Activated T-cell treated with anti-CD3 and anti-CD28 coated beads for 4 hours (primary cell): ENCODE results near the gene RPL10.

Source experiments
- DNase-seq: peaks from one replicate; pipeline ENCODE4 v3.0.0-alpha.2; 2020

RPL10 gene

GRCh38 chrX:154401045-154401799 lies 3.0 kb downstream of the RPL10 start:
- no peak for DNase-seq

- DNase-seq = no peak
Observed at GRCh38 chrX:154401918-154402621, 3.9 kb downstream of the RPL10 start.

GRCh38 chrX:154402622-154403127 lies 4.5 kb downstream of the RPL10 start:
- DNase-seq = no peak

- DNase-seq = no peak
Observed at GRCh38 chrX:154403192-154403591, 5.0 kb downstream of the RPL10 start.

DNA sequence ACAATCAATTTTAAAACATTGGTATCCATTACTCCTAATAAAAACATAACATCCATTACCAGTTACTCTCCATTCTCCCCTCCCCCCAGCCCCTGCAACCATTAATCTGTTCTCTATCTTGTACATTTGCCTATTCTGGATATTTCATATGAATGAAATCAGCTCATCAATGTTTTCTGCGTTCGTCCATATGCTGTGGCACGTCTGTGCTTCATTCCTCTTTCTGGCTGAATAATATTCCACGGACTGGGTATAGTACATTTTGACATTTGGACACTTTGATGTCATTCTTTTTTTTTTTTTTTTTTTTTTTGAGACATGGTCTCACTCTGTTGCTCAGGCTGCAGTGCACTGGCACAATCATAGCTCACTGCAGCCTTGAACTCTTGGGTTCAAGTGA lies 5.7 kb downstream of the RPL10 start:
- no peak for DNase-seq

DNA sequence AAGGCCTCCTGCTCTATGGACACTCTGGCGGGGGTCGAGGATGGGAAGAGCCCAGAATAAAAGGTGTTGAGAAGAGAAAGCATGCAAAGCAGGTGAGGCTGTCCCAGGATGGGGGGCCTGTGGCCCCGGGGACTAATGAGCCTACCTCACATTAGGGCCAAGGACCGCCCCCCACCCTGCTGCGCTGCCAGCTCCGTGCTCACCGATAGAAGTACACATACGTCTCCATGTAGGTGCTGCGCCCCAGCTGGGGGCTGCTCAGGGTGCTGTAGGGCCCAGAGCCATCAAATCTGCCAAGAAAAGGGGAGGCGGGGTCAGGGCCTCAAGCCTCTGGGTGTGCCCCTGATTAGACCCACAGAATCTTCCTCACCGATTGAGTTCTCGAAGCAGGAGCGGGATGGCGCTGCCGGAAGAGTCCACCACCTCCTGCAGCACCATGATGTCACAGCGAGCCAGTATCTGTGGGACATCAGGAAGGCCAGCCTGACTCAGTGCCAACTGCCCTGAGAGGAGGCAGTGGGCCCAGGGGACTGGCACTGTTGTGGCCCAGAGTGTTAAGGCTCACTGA lies 6.5 kb downstream of the RPL10 start:
- DNase-seq = no peak

GRCh38 chrX:154408659-154409221 lies 10.6 kb downstream of the RPL10 start:
- DNase-seq = no peak

GRCh38 chrX:154409222-154409871 lies 11.2 kb downstream of the RPL10 start, which contains the start of gene DNASE1L1:
Gene DNASE1L1 (minus strand): TSS chrX:154409254. CDS start chrX:154405568, 3,686 bp downstream.
- DNase-seq = no peak

- DNase-seq = peak; percentile 42
Observed at GRCh38 chrX:154411981-154412340, 13.8 kb downstream of the RPL10 start.

DNA sequence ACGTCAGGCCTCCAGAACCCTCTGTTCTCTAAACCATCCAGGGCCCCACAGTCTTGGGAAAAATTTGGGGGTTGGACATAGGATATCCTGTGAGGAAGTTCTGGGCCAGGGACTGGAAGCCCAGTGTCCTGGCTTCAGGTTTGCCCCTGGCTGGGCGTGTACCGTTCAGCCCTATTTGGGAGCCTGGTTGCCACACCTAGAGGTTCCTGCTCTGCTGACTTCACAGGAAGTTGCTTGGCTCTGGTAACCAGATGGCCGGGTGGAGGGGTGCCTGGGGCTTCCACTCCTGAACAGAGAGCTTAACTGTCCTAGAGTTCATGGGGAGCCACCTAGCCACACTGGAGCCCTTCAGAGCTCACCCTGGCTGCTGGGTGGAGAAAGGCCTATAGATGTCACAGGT lies 14.3 kb downstream of the RPL10 start:
- DNase-seq = no peak

DNA sequence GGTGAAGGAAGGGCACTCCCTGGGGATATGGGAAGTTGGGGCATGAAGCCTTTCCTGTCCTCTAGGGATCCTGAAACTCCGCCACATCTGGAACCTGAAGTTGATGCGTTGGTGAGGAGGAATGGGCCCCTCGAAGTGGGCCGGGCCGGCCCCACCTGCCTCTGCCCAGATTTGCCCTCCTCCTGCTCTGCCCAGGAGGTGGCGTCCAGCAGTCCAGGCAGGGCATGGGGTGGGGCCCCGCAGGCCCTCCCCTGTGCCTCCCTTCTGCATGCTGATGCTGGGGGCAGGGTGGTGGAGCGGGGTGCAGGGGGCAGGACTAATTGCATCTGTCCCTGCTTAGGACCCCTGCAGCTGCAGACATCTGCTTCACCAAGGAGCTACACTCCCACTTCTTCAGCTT lies 15.0 kb downstream of the RPL10 start:
- no peak for DNase-seq

- no peak for DNase-seq
Observed at GRCh38 chrX:154417157-154417556, 19.0 kb downstream of the RPL10 start.

- DNase-seq = no peak
Observed at GRCh38 chrX:154419189-154419588, 21.0 kb downstream of the RPL10 start.

DNA sequence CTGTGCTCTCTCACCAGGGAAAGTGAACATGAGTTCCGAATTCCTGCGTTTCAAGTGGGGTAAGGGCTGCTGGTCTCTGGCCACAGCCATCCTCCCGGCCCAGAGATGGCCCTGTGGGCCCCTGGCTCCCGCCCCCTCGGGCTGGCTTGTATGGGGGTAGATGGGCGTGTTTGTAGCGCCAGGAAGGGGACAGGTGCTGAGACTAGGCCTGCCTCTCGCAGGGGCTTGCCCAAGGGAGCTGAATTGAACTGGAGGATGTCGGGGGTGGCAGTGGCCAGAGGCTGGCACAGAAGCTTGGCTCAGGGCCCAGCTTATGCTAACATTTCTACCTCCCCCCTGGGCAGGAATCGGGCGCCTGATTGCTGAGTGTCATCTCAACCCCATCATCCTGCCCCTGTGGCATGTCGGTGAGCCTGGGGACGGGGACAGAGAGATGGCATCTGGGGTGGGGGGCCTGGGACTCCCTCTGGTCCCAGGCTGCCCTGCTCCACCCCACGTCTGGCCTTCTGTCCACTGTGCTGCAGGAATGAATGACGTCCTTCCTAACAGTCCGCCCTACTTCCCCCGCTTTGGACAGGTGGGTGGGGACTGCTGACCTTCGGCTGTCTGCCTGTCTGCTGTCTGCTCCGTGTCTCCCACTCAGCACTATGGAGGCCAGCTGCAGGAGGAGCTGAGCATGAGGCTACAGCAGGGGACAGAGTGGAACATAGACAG lies 21.7 kb downstream of the RPL10 start:
- DNase-seq = no peak

DNA sequence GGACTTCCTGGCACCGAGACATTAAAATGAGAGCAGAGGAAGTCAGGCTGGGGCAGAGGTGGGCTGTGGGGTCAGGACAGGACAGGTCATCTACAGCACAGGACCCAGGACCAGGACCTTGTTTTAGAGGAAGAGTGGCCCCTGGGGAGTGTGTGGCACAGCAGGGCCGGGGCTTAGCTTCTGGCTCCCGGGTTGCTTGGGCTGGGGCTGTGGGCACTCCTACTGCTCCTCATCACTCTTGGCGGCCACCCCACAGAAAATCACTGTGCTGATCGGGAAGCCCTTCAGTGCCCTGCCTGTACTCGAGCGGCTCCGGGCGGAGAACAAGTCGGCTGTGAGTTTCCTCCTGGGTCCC lies 22.2 kb downstream of the RPL10 start:
- no peak for DNase-seq

DNA sequence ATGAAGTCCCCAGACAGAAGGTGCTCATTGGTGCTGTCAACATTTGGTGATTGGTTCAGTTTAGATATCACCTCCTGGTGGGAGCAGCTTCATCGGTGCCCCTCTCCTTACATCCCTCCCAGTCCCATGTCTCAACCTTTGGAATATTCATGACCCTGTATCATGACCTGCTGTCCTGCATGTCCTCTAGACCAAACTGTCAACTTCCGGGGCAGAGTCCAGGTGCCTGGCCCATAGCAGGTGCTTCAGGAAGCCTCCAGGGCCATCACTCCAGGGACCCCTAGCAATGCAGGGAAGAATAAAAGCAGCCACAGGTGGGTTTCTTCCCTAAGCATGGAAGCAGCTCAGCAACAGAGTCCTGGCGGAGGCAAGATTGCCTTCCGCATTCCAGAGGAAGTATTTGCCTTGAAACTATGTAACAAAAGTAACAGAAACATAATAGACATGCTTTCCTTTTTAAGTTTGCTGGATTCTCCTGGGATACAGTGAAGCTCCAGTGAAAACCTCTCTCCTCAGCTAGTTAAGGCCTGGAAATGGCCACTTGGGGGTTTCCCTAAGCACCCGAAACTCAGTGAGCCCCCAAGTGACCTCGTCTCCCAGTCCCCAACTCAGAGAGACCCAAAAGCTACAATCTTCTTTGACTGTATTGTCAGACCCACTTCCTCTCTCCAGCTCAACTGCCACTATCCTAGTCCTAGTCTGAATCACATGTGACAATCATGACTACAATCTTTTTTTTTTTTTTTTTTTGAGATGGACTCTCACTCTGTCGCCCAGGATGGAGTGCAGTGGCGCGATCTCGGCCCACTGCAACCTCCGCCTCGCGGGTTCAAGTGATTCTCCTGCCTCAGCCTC lies 29.0 kb downstream of the RPL10 start:
- no peak for DNase-seq

- DNase-seq = peak; percentile 69
Observed at GRCh38 chrX:154428176-154429171, 30.3 kb downstream of the RPL10 start, which contains the start of gene ATP6AP1. Gene ATP6AP1 (plus strand): TSS chrX:154428677. CDS start chrX:154428693, 16 bp downstream.

DNA sequence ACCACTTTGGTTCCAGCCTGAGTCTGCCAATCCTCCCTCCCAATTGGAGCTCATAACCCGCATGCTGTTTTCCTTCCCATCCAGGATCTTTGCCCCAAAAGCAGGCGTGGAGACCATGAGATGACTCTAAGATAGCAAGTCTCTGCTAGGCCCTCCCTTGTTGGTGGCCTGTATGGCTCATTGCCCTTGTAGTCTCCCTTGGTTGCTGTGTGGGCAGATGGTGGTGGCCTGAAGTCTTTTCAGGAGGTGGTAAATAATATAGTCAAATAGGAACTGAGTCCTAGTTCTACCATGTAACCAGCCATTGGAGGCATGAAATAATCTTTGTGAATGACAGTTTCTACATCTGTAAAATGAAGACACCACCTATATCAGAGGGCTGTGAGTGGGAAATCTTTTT lies 31.5 kb downstream of the RPL10 start:
- no peak for DNase-seq

GRCh38 chrX:154430479-154430878 lies 32.3 kb downstream of the RPL10 start:
- no peak for DNase-seq

DNA sequence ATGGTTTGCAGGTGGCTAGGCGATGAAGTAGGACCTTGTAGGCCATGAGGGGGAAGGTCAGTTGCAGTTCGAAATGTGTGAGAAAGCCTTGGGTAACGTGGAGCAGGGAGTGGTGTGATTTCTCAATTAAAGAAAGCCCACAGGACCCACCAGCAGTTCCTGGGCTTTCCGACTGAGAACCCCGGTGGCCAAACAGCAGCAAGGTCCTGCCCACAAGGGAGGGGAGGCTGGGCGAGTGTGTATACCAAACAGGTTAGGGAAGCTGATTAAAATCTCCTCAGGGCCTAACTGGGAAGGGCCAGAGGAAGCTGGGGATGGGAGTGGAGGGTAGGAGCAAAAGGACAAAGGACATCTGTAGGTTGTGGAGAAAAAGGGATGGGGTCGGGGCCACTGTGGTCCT lies 32.7 kb downstream of the RPL10 start:
- DNase-seq = no peak
